ENCODE measurements around the gene SNAP47.

SNAP47 gene

GRCh38 chr1:227732586-227733308 is 2.5 kb upstream of the SNAP47 start:
- no peak for FAIRE-seq

GRCh38 chr1:227733309-227733705 is 1.9 kb upstream of the SNAP47 start:
- no peak for FAIRE-seq

GRCh38 chr1:227733751-227734545 is 1.3 kb upstream of the SNAP47 start:
- FAIRE-seq: no peak

GRCh38 chr1:227734546-227734855 is 734 bp upstream of the SNAP47 start:
- no peak for FAIRE-seq

- no peak for FAIRE-seq
Measured at GRCh38 chr1:227735539-227736285, 477 bp downstream of the SNAP47 start.

GRCh38 chr1:227736814-227737432 is 1.7 kb downstream of the SNAP47 start:
- FAIRE-seq: no peak

GRCh38 chr1:227738820-227739219 is 3.6 kb downstream of the SNAP47 start:
- no peak for FAIRE-seq

- FAIRE-seq: no peak
Measured at GRCh38 chr1:227739636-227740035, 4.4 kb downstream of the SNAP47 start.

- FAIRE-seq: no peak
Measured at GRCh38 chr1:227740401-227740960, 5.2 kb downstream of the SNAP47 start.

GRCh38 chr1:227741166-227741870 is 6.1 kb downstream of the SNAP47 start:
- FAIRE-seq: no peak

- FAIRE-seq: no peak
Measured at GRCh38 chr1:227742738-227743715, 7.8 kb downstream of the SNAP47 start.

- FAIRE-seq: no peak
Measured at GRCh38 chr1:227744668-227745067, 9.4 kb downstream of the SNAP47 start.

- no peak for FAIRE-seq
Measured at GRCh38 chr1:227745568-227746265, 10.5 kb downstream of the SNAP47 start.

GRCh38 chr1:227746676-227747075 is 11.4 kb downstream of the SNAP47 start:
- FAIRE-seq: no peak

GRCh38 chr1:227747382-227747781 is 12.1 kb downstream of the SNAP47 start:
- FAIRE-seq: no peak

- FAIRE-seq: no peak
Measured at GRCh38 chr1:227747948-227748495, 12.8 kb downstream of the SNAP47 start.

GRCh38 chr1:227748496-227749182 is 13.4 kb downstream of the SNAP47 start:
- FAIRE-seq: no peak

- no peak for FAIRE-seq
Measured at GRCh38 chr1:227749225-227749624, 14.0 kb downstream of the SNAP47 start.

GRCh38 chr1:227749916-227750710 is 14.9 kb downstream of the SNAP47 start:
- FAIRE-seq: no peak
